ENCODE data around the gene AUTS2.

Gene AUTS2

GRCh38 chr7:70374772-70375533, 776.7 kb downstream of the AUTS2 start:
- DNase-seq (ENCODE audit: low read depth in 2 of 2) = no peak

DNA sequence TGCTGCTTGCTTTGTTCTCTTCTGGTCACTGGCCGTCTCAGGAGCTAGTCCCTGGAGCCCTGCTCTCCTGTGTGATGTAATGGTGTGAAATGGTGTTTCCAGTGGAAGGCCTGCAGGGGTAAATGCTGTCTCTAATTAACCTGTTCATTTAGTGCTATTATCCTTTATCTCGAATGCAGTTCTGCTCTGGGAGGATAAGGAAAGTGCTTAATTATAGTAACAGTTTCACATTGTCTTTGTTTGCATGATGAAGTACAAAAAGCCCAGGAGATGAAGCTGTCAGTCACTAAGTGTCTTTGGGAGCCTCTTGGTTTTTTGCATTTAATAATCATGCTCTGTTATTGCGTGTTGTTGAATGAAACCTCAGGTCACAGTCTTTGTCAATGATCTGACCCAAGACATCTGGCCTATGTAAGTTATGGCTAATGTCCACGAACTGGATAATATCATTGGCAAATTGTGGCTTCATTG, 778.3 kb downstream of the AUTS2 start:
- no peak for DNase-seq (ENCODE audit: low read depth in 2 of 2)

DNA sequence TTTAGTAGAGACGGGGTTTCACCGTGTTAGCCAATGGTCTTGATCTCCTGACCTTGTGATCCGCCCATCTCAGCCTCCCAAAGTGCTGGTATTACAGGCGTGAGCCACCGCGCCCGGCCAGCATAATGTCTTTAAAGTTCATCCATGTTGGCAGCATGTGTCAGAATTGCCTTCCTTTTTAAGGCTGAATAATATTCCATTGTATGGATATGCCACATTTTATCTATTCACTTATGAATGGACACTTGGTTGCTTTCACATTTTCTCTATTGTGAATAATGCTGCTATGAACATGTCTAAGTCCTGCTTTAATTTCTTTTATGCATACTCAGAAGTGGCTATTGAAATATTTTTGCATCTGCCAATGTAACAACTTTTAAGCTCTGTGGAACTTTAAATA, 779.7 kb downstream of the AUTS2 start:
- no peak for DNase-seq (ENCODE audit: low read depth in 2 of 2)

GRCh38 chr7:70379210-70379609, 780.9 kb downstream of the AUTS2 start:
- DNase-seq (ENCODE audit: low read depth in 2 of 2) = no peak

DNA sequence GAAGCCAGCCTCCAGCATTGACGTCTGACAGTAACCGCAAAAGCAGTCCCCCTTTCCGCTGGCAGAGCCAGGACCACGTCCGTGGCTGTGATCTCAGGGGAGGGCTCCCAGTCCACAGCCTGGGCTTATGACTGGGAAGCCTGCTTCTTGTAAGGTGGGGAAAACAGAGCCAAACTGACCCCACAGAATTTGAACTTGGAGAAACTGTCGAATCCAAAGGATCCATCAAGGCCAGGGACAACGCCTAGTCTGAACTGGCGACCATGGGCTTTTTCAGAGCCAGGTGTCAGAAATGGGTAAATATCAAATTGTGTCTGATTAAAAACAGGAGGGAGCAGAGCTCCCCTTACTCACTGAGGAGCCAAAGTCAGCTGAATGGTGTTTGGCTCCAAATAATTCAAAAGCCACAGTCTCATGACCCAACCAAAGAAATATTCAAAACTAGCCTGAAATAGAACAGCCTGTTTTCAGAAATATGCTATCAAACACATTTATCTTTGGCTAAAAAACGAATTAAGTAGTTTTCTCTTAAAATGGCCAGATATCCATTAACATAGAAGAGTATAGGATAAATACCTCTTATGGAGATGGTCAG, 782.2 kb downstream of the AUTS2 start:
- peak in 1 of 2 experiments; percentile 29 for DNase-seq (ENCODE audit: low read depth in 2 of 2)

- DNase-seq (ENCODE audit: low read depth in 2 of 2) = no peak
Measured at GRCh38 chr7:70383066-70383782, 784.9 kb downstream of the AUTS2 start.

GRCh38 chr7:70384024-70384423, 785.7 kb downstream of the AUTS2 start:
- no peak for DNase-seq (ENCODE audit: low read depth in 2 of 2)

- DNase-seq (ENCODE audit: low read depth in 2 of 2) = peak in 1 of 2 experiments; percentile 43
Measured at GRCh38 chr7:70384891-70385290, 786.6 kb downstream of the AUTS2 start.

DNA sequence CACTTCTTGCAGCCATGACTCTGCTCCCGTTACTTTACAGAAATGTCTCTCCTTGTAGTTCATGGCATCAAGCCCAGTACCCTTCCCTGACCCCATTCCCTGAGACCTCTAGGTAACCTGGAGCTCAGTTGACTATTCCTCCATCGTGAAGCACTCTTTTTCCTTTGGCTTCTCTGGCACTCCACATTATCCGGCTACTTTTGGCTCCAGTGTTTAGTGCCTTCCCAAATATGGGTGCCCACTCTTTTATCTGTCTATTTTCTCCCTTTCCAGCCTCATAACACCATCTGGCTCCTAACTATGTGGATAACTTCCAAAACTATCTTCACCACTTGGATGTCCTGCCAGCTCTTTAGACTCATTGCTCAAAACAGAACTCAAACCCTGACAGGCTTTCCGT, 788.9 kb downstream of the AUTS2 start:
- no peak for DNase-seq (ENCODE audit: low read depth in 2 of 2)

GRCh38 chr7:70389531-70390151, 791.4 kb downstream of the AUTS2 start:
- DNase-seq (ENCODE audit: low read depth in 2 of 2) = no peak

GRCh38 chr7:70390251-70390650, 792.0 kb downstream of the AUTS2 start:
- DNase-seq (ENCODE audit: low read depth in 2 of 2) = no peak

GRCh38 chr7:70392256-70392876, 794.1 kb downstream of the AUTS2 start:
- peak in 1 of 2 experiments; percentile 56 for DNase-seq (ENCODE audit: low read depth in 2 of 2)

GRCh38 chr7:70392877-70393435, 794.7 kb downstream of the AUTS2 start:
- no peak for DNase-seq (ENCODE audit: low read depth in 2 of 2)

GRCh38 chr7:70393956-70394355, 795.7 kb downstream of the AUTS2 start:
- DNase-seq (ENCODE audit: low read depth in 2 of 2) = peak in 1 of 2 experiments; percentile 31

DNA sequence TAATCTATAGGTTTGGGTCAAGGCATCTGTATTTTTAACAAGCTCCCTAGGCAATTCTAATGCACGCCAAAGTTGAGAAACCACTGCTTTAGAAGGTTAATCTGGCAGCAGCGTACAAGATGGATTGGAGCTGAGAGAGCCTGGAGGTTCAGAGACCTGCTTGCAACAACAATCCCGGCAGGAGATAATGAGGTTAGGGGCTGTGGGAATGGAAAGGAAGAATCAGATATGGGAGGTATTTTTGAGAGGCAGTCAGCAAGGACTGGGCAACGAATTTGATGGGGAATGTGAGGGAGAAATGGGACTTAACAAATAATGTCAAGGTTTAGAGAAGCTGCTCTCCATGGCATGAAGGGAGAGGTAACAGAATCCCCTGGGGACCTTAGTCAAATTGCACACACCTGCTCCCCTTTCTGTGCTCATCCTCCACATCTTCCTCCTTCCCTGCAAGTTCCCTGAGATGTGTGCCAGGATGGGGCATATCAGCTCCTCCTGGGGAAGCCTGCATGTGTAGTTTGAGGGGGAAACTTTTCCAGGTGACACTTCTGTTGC, 802.6 kb downstream of the AUTS2 start:
- DNase-seq (ENCODE audit: low read depth in 2 of 2) = no peak

DNA sequence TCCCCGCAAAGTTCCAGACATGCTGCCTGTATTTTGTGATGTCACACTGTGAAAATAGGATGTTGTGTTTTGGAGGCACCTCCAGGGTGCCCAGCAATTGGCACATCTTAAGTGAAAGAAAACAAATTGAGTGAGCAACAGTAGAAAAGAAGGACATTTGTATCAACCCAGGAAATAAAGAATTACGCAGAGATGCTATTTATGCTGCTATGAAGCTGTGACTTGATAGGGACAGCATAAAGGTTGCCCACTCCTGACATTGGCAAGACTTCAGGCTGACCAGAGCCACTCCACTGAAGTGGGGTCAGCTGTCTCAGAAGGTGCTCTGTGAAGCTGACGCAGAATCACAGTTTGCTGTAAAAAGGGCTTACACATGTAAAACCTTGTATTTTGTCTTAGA, 803.8 kb downstream of the AUTS2 start:
- DNase-seq (ENCODE audit: low read depth in 2 of 2) = no peak

DNA sequence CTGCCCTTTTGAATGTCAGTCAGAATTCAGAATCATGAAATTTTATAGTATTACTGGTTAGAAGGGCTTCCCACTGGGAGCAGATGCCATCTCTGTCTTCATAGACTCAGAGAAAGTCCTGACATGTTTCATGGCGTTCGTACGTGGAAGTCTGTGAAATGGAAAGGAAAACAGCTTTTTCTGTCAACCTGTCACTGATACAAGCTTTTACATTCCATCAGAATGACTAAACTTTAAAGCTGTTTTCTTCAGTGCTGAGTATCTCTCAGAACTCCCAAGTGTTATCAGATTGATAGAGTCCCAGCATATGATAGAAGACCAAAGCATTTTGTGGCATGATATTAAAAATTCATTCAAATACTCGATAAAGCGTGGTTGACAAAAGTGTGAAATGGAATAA, 807.0 kb downstream of the AUTS2 start:
- no peak for DNase-seq (ENCODE audit: low read depth in 2 of 2)

DNA sequence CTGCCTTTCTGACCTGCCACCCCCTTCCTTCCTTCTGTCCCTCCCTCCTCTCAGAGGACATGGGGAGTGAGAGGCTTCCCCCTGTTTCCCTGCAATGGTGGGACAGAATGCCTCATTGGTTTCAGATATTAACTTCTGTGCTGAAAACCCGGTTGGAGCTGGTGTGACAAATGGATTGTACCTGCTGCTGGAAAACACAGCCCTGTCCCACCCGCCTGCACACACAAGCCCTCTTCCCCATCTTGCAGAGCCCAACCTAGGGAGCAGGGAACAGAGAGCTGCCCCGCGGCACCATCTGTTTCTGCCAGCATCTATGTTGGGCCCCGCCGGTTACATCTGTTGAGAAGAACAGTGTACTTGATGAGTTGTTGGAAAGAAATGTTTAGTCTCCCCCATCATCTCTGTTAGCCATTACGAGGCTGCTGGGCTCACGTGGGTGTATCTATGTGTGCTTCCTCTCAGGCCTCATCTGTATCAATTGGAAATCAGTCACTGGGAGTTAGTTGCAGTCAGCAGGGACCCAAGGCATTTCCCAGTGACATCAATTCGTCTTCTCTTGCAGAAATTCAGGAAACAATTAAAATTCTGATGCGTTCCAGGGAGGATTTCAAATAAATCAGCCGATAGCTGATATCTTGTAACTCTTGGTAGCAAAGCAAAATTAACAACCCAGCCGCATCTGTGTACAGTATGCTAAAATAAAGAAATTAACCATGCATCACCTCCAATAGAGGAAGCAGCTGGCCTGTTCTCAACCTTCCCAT, 808.1 kb downstream of the AUTS2 start:
- DNase-seq (ENCODE audit: low read depth in 2 of 2) = peak; percentile 77 to 79

- no peak for DNase-seq (ENCODE audit: low read depth in 2 of 2)
Measured at GRCh38 chr7:70406950-70407209, 808.6 kb downstream of the AUTS2 start.

GRCh38 chr7:70408477-70408876, 810.2 kb downstream of the AUTS2 start:
- no peak for DNase-seq (ENCODE audit: low read depth in 2 of 2)

DNA sequence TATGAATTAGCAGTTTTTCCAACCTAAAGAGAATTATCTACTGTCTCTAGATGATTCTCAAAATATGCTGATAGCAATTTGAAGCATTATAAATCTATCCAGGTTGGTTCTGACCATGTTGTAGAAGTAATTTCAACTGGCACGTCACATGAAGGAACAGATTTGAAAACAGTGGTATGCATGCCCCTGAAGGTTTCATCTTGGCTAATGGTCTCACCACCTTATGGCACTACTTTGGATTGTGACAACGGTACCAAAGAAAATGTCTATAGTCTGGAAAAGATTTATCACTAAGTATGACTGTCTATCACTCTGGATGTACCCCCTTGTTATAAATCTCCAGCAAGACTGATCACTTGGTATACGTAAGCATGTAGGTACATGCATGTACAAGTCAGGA, 810.6 kb downstream of the AUTS2 start:
- no peak for DNase-seq (ENCODE audit: low read depth in 2 of 2)
